HG03354 (cell line): ENCODE measurements around the gene OR2W1.

Experiments used
- ATAC-seq: cut with Tn5 transposase; IDR thresholded peaks from one replicate; pipeline ENCODE4 v1.9.1; 2021; ENCODE audit warnings: mild to moderate bottlenecking; ENCODE audit not compliant: unreplicated experiment, poor library complexity, severe bottlenecking

Gene OR2W1

GRCh38 chr6:29005183-29005885 lies 39.6 kb downstream of the OR2W1 start, which contains the start of gene ZNF311:
Gene ZNF311 (minus strand): TSS chr6:29005315. CDS start chr6:29003954, 1,361 bp downstream.
- no peak for ATAC-seq

- no peak for ATAC-seq
Measured at GRCh38 chr6:28996844-28997510, 48.0 kb downstream of the OR2W1 start.

- no peak for ATAC-seq
Measured at GRCh38 chr6:28995093-28995650, 49.8 kb downstream of the OR2W1 start.
